Heart right ventricle (tissue), 16 donors: ENCODE data around the gene AHSP. TPM values are rescaled to one million over a fixed set of nuclear protein-coding genes. Genes with fewer than 3 reads are reported as not detected.

Experiments
- ATAC-seq, 8 donors: fragments of 200-7000 bp; cut with Tn5 transposase; one replicate each; pipeline ENCODE4 v1.9.1; 2020; ENCODE audit warnings: mild to moderate bottlenecking in 8 of 8, moderate library complexity in 8 of 8, moderate number of reproducible peaks in 1 of 8
- DNase-seq, 2 donors: peaks; one replicate each; pipeline ENCODE4 v3.0.0-alpha.2; 2020
- H3K27ac ChIP-seq, 10 donors: fragments of 200-600 bp; sonication (generic) in 2 of 10; one replicate each; pipeline versions ENCODE4 v1.5.0 to v1.8.0; 2020 to 2022; ENCODE audit warnings: mild to moderate bottlenecking in 3 of 10
- H3K27me3 ChIP-seq, 7 donors: fragments of 200-600 bp; one replicate each; pipeline ENCODE4 v1.8.0; 2021 to 2022; ENCODE audit warnings: mild to moderate bottlenecking in 2 of 7
- H3K36me3 ChIP-seq, 9 donors: fragments of 200-600 bp; sonication (generic) in 1 of 9; one replicate each; pipeline versions ENCODE4 v1.5.0 to v1.8.0; 2020 to 2022; ENCODE audit warnings: mild to moderate bottlenecking in 2 of 9
- H3K4me1 ChIP-seq, 9 donors: fragments of 200-600 bp; sonication (generic) in 1 of 9; one replicate each; pipeline versions ENCODE4 v1.5.0 to v1.8.0; 2020 to 2022; ENCODE audit warnings: mild to moderate bottlenecking in 4 of 9
- H3K4me3 ChIP-seq, 10 donors: fragments of 200-600 bp; sonication (generic) in 2 of 10; one replicate each; pipeline versions ENCODE4 v1.5.0 to v1.8.0; 2020 to 2022; ENCODE audit warnings: mild to moderate bottlenecking in 7 of 10, moderate library complexity in 2 of 10
- H3K9me3 ChIP-seq, 11 donors: fragments of 200-600 bp in 10 of 11; sonication (generic) in 2 of 11; one replicate each; pipeline versions ENCODE4 v1.5.0 to v1.8.0; 2013 to 2022; ENCODE audit warnings: mild to moderate bottlenecking in 2 of 11, control low read depth in 1 of 11, moderate library complexity in 1 of 11
- CTCF ChIP-seq, 9 donors: fragments of 200-600 bp; sonication (generic) in 2 of 9; IDR thresholded peaks; one replicate each; pipeline versions ENCODE4 v1.5.0 to v1.8.0; 2021 to 2022; ENCODE audit warnings: antibody characterized with exemption in 9 of 9, mild to moderate bottlenecking in 5 of 9, moderate library complexity in 1 of 9
- WGBS, 2 donors: extraction: QIAGEN DNeasy Blood & Tissue Kit; methylation state at CpG; one replicate each; pipeline ENCODE4 v1.1.7; 2013; ENCODE audit warnings: inconsistent platforms in 1 of 2; 5-methylcytosine and 5-hydroxymethylcytosine counted together
- intact Hi-C, 10 donors: fragments of 100-400 bp; cut with DNase I; formaldehyde crosslinking; loops; one replicate each; pipeline versions ENCODE4 v1.11.1 to v1.14.2; 2022
- polyA plus RNA-seq, 2 donors: library from polyadenylated mRNA; stranded (reverse); fragments of 200-250 nt; gene quantifications; one replicate each; pipeline ENCODE4 v1.2.3, GENCODE V29; 2013
- total RNA-seq, 10 donors: library from RNA; stranded (reverse); fragmentation: NEBNext Ultra II Directional in 3 of 10; extraction: Animal tissue kit (Norgen Biotek cat#: 25700) in 3 of 10; gene quantifications; one replicate each; pipeline versions ENCODE4 v1.2.1 to v1.2.4, GENCODE V29; 2021 to 2023
- donor health status: Arrhythmogenic right ventricular cardiomyopathy.
- donor health status: ischemic (EF 13 %, LVEDD 7.1; RV severe dilation, severe dysfunction).
- donor health status: healthy with polysubstance abuse.
- donor health status: DM: no; HTN: yes; CAD: no.
- donor health status: DM: no; HTN: no; CAD: no.
- donor health status: ischemic (EF 25% LVEDD 6.9; RV normal size, moderate dysfunction).
- donor health status: ischemic (EF 25% LVEDD 5.7; RV mildly dilated, moderate dysfunction).
- donor health status: healthy.
- donor health status: DM: yes; HTN: yes; CAD: no.
- donor health status: Ischemic cardiomyopathy.
- donor health status: ischemic (EF 35%, LVEDD 5.7; RV mildly dilated, moderate dysfunction).
- donor health status: nonischemic (EF 11% LVEDD 7.7; RV severe dilation, severe dysfunction).
- donor health status: DM: yes; HTN: yes; CAD: no.
- donor health status: PGD.
- donor health status: ischemic (EF 29% LVEDD 5.4; RV normal size, mild dysfunction).
- donor health status: nonischemic (EF 23%, LVEDD 6.1; RV moderate dilation, normal function).

Gene AHSP
- total and polyA plus RNA-seq, 12 donors: not detected

DNA sequence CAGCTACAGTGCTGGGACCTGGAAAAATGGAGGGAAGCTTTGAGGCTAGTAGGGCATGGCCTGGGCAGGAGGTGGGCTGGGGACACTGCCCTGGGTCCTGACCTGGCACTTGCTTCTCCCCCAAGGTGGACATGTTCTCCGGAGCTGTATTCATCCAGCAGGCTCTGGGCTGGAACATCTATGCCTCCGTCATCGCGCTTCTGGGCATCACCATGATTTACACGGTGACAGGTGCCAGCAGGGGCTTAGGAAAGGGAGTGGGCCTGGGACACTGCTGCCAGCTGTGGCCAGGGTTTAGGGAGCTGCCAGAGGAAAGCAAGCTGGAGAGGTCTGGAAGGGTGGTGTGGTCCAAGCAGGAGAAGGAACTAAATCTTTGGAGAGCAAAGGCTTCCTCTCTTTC is 41.7 kb upstream of the AHSP start:
- 93 to 97% methylated on average over 5 of the region's 5 CpGs for WGBS, 2 donors
- DNase-seq (no peak), ATAC-seq (no peak)
- H3K4me3 ChIP-seq: no peak overlapping the region
- no peak for TF ChIP-seq CTCF (IDR thresholded peaks at IDR 0.05)
- no peaks in the 10 kb centered on the region for H3K9me3 ChIP-seq
- H3K36me3 ChIP-seq: peaks cover 0 to 20% (median 3%) of the 10 kb centered on the region in 9 donors
- no peak overlapping the region for H3K27ac ChIP-seq
- intact Hi-C loops: loop anchor here in 1 of 10 donors (10.0 kb wide), 1 partner anchor 219 kb away; no protein-coding TSS in a partner anchor
- peaks cover 0 to 30% (median 18%) of the 10 kb centered on the region in 7 donors for H3K27me3 ChIP-seq
- H3K4me1 ChIP-seq: peaks cover 9 to 23% (median 19%) of the 10 kb centered on the region in 9 donors

DNA sequence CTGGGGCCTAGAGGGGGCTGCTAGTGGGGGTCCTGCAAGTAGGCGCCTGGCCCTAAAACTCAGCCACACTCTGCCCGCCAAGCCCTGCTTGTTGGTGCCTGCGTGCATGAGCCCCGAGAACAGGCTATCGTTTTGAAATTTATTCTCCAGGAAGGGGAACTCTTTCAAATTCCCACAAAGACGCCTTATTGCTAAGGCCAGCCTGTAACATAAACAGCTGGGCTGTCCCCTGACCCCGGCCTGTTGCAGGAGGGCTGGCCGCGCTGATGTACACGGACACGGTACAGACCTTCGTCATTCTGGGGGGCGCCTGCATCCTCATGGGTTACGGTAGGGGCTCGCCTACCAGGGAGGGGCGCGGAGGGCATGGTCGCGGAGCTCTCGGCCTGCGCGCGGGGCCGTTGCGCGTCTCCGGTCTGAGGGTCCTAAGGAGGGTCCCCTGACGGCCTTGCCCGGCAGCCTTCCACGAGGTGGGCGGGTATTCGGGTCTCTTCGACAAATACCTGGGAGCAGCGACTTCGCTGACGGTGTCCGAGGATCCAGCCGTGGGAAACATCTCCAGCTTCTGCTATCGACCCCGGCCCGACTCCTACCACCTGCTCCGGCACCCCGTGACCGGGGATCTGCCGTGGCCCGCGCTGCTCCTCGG is 40.5 kb upstream of the AHSP start:
- intact Hi-C loops: loop anchor here in 1 of 10 donors (10.0 kb wide), 1 partner anchor 218 kb away; no protein-coding TSS in a partner anchor
- ATAC-seq (peak in 2 of 8 donors; percentile 4 to 5), DNase-seq (no peak)
- Histone ChIP-seq H3K4me1 (peaks cover 9 to 21% (median 19%) of the 10 kb centered on the region in 9 donors), H3K27me3 (peaks cover 0 to 30% (median 18%) of the 10 kb centered on the region in 7 donors), H3K4me3 (peak overlapping the region; percentile 39 to 74 (median 62)), H3K9me3 (no peaks in the 10 kb centered on the region), H3K36me3 (peaks cover 0 to 31% (median 9%) of the 10 kb centered on the region in 9 donors), H3K27ac (no peak overlapping the region)
- TF ChIP-seq CTCF (IDR thresholded peaks at IDR 0.05): no peak
- 12 to 14% methylated on average over 48 of the region's 48 CpGs for WGBS, 2 donors

DNA sequence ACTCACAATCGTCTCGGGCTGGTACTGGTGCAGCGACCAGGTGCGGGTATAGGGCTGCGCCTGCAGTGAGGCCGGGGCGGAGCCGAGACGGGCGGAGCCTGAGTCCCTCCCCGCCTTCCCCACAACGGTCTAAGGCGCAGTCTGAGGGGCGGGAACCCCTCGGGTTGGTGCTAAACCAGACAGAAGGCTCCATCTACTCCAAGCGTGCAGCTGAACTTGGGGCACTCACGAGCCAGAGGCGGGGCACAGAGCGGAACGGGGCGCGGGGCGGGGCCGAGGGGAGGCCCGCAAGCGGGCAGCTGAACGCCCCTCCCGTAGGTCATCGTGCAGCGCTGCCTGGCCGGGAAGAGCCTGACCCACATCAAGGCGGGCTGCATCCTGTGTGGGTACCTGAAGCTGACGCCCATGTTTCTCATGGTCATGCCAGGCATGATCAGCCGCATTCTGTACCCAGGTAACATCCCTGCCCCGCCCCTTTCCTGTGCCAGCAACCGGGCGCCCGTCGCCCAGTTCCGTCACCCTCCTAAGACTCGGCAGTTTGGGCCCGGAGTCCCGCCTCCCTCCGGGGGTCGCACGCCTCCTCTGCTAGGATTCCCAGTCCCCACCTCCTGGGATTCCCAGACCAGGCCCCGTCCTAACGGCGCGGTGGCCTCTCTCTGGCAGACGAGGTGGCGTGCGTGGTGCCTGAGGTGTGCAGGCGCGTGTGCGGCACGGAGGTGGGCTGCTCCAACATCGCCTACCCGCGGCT is 39.8 kb upstream of the AHSP start:
- peak in 1 of 2 donors; percentile 47 for DNase-seq
- no peak overlapping the region for H3K27ac ChIP-seq

More for the DNA sequence above, 39.8 kb upstream of the AHSP start:
- no peaks in the 10 kb centered on the region for H3K9me3 ChIP-seq
- intact Hi-C loops: loop anchor here in 1 of 10 donors (10.0 kb wide), 1 partner anchor 217 kb away; no protein-coding TSS in a partner anchor
- H3K4me3 ChIP-seq: peak overlapping the region; percentile 39 to 74 (median 62)
- WGBS, 2 donors: 1% methylated on average over 56 to 60 of the region's 60 CpGs
- TF ChIP-seq CTCF (IDR thresholded peaks at IDR 0.05): no peak
- H3K36me3 ChIP-seq: peaks cover 0 to 38% (median 14%) of the 10 kb centered on the region in 9 donors
- ATAC-seq: peak; percentile 56 to 73 (median 66)
- H3K4me1 ChIP-seq: peaks cover 9 to 21% (median 19%) of the 10 kb centered on the region in 9 donors
- H3K27me3 ChIP-seq: peaks cover 0 to 30% (median 18%) of the 10 kb centered on the region in 7 donors
